Breast epithelium (tissue), 3 donors: ENCODE results near the gene ISLR.

Experiments
- POLR2A ChIP-seq: fragments of 450-650 bp; IDR thresholded peaks from one replicate; pipeline ENCODE4 v1.6.1; 2016; ENCODE audit warnings: antibody characterized with exemption, mild to moderate bottlenecking, moderate library complexity
- TF ChIP-seq, protein P1 (sequence below), 3 donors: fragments of 450-650 bp; IDR thresholded peaks; one replicate each; pipeline ENCODE4 v1.5.1; 2016 to 2017; ENCODE audit warnings: antibody characterized with exemption in 3 of 3, mild to moderate bottlenecking in 3 of 3, moderate library complexity in 3 of 3

DNA sequence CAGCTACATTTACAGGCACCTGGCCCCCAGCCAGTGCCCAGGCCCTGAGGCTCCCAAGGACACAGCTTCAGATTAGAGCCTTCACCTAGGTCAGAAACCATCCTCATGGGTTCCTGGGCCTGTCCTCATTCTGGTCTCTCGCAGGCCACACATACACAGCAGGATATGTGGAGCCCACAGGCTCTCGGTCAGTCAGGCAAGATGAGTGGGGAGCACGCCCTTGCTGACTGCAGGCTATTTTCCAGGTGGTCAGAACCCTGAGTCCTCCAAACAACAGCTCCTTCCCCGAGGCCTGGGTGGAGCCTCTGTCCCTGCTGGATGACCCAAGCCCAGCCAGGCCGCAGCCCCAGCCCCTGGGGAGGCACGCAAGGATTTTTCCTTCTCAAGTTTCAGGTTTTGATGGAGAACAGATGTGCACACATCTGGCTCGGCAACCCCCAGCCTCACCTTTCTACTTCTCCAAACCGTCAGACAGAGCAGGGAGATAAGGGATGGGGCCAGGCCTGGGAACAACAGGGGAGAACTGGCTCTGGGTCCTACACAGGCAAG is 27.4 kb downstream of the ISLR start:
- TF ChIP-seq, protein P1, sequence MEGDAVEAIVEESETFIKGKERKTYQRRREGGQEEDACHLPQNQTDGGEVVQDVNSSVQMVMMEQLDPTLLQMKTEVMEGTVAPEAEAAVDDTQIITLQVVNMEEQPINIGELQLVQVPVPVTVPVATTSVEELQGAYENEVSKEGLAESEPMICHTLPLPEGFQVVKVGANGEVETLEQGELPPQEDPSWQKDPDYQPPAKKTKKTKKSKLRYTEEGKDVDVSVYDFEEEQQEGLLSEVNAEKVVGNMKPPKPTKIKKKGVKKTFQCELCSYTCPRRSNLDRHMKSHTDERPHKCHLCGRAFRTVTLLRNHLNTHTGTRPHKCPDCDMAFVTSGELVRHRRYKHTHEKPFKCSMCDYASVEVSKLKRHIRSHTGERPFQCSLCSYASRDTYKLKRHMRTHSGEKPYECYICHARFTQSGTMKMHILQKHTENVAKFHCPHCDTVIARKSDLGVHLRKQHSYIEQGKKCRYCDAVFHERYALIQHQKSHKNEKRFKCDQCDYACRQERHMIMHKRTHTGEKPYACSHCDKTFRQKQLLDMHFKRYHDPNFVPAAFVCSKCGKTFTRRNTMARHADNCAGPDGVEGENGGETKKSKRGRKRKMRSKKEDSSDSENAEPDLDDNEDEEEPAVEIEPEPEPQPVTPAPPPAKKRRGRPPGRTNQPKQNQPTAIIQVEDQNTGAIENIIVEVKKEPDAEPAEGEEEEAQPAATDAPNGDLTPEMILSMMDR (IDR thresholded peaks at IDR 0.05) = no peak
- no peak for TF ChIP-seq POLR2A
